ENCODE data around the gene FBXL7.

FBXL7 gene

DNA sequence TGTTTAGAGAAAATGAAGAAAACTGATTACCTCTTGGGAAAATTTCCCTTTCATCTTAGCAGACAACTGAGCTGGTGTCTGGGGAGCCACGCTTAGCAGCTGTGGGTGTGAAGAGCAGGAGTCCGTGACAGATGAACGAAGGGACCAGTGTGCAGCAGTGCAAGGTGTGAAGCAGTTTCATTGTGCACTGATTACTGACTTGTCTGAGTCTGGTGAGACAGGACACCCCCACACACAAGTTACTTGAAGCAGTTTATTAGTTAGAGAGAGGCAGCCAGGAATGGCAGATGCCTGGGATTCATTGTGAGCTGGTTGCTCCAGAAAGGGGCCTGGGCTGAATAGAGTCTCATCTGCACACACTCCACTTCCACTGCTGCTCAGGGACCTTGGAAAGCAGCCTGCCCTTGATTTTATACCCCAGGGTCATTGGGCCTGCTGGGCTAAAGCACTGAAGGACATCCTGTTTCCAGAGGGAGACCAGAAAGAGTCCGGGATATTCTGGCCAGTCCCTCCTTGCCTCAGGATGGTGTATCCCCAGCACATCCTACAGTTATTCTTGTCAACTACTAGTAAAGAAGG is 47.4 kb downstream of the FBXL7 start:
- DNase-seq, result no peak

DNA sequence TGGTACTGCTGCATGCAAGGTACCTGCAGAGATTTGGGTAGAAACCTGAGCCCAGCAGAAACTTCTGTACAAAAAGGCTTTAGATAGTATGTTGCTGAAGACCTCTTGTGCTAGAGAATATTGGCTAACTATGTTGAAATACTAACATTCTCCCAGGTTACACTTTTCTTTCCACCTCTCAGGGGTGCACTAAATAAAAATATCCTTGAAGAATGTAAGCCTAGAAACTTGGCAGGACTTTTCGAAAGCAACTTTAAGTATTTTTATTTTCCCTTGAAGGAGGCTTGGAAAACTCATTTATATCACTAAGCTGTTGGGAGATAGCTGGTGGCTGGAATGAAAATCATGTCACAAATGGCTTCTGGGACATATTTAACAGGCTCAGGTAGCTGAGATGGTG is 50.0 kb downstream of the FBXL7 start:
- no peak for DNase-seq

DNA sequence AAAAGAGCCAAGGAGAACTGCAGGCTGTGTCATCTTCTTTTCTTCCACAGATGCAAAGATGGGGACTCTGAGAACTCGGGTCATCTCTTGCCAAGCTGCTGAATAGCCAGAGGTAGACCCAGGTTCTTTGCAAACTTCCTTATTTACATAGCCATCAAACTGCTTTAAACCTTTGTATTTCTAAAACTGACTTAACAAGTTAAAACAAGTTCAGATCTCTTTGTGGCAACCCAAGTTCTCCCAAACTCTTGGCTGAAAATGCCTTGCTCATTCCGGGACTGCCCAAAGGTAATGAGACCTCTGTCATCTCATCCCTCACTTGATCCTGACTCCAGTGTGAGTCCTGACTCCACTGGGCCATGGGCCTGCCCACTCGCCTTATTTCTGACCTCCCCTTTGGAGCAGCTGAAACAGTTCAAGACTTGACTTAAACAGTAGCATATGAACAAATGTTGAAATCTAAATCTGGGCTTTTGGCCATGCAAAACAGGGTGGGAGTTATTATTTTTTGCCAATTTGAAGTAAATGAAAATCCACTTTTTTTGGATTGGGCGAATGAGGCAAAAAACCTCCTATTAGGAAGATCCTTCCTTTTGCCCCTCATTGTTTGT is 50.6 kb downstream of the FBXL7 start:
- DNase-seq, result no peak

DNA sequence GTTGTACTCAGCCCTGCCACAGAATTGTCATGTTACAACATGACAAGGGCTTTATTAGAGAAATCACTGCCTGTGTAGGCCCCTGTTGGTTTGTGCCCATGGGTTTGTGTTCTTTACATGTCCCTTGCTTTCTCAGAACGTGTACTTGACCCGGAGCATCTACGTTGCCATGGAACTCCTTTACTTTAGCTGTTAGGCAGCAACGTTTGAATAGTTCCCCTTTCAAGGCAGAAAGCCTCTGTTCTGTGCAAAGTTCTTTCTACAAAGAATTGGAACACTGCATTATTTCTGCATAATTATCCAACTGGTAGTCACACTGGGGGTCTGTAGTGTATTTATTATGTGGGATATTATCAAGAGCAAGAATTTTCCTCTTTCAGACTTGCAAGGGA is 51.1 kb downstream of the FBXL7 start:
- no peak for DNase-seq

DNA sequence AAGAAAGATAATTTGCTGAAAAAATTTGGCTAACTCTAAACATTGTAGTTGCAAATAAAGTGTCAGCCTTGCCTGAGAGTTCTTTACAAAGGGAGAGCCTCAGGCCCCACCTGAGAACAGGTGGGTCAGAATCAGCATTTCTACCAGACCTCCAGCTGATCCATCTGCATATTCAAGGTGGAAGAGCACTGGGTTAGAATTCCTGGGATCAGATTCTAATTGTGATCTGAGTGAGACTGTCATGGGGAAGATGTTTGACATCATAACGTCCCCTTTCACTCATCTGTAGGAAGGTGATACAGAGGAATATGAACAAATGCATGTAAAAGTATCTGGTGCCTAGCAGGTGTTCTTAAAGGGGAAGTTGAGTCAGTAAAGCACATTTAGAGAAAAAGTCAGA is 54.6 kb downstream of the FBXL7 start:
- DNase-seq, result no peak

- DNase-seq, result no peak
Measured at GRCh38 chr5:15555176-15555575, 55.2 kb downstream of the FBXL7 start.

- DNase-seq, result no peak
Measured at GRCh38 chr5:15558240-15558639, 58.3 kb downstream of the FBXL7 start.

DNA sequence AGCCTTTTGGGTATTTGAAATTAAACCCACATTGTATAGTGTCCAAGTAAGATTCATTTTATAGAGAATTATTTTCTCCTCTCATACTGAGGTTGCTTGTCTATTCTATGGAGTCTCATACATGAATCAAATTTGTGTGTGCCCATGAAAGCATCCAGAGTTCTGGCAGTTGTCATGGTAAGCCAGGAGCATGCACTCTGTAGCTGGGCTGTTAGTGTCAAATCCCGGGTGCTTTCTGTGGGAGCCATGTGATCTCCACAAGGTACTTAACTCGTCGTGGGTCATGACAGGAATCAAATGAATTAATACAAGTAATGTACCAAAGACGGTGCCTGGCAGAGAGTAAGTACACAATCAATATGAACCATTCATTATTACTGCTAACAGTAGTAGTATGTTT is 58.7 kb downstream of the FBXL7 start:
- DNase-seq, result no peak

DNA sequence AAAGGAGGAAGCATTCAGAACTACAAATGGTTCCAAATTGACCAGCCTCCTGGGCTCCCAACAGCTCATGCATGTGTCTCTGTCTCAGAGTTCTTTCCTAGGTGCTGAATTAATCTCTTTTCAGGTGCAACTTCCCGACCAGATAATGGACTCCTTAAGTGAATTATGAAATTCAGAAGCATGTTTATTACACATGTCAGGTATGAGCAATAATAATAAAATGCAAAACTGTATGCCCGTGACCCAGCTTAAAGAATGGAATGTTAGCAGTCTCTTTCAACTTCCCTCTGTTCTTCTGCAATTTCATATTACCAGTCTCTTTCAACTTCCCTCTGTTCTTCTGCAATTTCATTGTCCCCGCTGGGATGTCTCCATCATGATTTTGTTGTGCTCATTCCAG is 60.4 kb downstream of the FBXL7 start:
- no peak for DNase-seq

DNA sequence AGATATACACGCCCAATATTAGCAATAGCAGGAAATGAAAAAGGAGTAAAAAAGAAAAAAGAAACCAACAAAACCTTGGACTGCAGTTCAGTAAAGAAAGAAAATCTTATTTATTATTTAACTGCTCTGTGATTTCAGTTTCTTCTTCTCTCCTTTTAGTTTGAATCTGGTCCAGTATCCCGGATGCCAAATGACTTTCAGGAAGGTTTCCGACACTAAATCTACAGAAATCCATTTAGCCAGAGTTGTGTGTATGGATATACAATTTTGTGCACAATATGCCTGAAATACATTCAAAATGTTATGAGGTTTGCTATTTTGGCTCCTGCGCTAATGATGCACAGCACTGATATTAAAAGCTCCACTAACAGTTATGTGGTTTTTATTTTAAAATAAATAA is 64.5 kb downstream of the FBXL7 start:
- DNase-seq, result no peak

DNA sequence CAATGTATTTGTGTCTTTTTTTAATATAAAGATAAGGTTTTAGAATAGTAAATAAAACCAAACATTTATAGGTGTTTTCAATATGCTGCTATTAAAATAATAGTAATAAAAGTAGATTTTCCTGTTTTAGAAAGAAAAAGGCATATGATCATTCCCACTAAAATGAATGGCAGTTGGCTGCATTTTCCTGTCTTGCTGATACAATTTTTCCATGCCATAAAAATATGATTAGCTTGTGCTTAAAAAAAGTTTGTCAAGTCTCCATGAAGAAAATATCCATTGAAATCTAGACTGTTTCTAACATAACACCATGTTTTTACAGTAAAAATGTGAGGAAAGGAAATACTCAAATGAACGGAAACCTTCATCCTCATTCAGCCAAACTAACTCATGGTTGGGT is 65.0 kb downstream of the FBXL7 start:
- no peak for DNase-seq

DNA sequence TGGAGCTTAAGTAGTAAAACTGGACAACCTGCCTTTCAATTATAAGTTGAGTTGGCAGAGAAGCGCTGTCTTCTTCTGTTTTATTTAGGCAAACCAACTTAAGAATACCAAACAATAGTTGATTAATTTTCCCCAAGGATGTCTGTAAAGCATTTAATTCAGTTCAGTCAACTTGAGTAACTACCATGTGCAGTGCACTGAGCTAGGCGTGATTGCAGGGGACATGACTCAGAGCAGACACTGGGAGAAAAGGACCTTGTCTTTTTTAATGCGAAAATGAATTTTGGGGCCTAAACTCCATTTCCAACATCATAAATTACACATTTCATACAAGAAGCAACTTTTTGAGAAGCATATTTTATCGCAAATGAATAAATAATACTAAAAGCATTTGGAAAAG is 66.3 kb downstream of the FBXL7 start:
- DNase-seq, result no peak

GRCh38 chr5:15566789-15567188 is 66.8 kb downstream of the FBXL7 start:
- no peak for DNase-seq

GRCh38 chr5:15570491-15570890 is 70.5 kb downstream of the FBXL7 start:
- DNase-seq, result no peak

DNA sequence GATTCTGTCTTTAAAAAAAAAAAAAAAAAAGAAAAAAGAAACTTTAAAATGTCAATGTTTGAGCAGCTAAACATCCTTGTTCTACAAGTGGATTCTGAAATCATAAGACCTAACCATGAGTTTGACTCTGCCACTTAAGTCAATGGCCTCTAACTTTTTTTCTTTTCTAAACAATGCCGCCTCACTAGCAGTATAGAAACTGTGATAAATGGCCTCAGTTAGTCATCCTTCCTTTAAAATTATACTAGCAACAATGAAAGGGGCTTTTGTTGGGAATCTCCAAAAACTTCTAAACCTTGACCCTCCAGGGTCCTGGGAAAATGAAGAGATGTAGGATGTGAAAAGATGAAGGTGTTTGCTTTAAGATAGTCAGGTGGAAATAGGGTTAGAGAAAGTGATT is 71.1 kb downstream of the FBXL7 start:
- DNase-seq, result no peak

- DNase-seq, result no peak
Measured at GRCh38 chr5:15571618-15572017, 71.6 kb downstream of the FBXL7 start.

DNA sequence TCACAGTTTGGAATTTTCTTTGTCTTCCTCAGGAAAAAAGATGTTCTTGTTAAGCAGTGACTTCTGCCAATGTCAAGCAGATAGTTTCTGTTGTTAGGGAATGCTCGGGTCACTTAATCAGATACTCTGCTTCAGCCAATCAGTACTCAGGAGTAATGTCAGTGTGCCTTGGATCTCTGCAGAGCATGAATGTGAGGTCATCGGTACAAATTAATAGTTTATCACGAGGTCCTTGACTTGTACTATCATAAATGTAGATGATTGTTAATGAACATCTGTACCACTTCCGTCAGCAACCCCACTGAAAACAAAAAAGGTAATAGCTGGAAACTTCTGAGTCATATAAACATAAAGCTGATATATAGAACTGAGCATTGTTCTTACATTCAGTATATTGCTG is 73.6 kb downstream of the FBXL7 start:
- DNase-seq, result no peak

DNA sequence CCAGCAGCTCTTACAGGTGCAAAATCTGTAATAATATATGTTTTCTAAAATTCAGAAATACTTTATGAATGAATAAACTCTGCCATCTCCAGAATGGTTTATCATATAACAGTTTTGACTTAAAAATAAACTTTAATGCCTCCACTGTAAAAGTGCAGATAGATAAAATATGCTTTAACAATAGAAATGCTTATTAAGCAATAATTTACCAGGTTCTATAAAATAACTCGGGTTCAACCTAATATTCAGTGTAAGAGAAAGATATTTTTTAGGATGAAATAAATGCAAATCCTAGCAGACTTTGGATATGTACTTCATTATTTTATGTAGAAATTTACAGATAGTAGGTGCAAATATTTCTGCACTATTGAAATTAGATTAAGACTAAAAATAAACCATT is 74.1 kb downstream of the FBXL7 start:
- no peak for DNase-seq

- DNase-seq, result no peak
Measured at GRCh38 chr5:15574806-15575325, 74.9 kb downstream of the FBXL7 start.

- no peak for DNase-seq
Measured at GRCh38 chr5:15575666-15576065, 75.7 kb downstream of the FBXL7 start.

DNA sequence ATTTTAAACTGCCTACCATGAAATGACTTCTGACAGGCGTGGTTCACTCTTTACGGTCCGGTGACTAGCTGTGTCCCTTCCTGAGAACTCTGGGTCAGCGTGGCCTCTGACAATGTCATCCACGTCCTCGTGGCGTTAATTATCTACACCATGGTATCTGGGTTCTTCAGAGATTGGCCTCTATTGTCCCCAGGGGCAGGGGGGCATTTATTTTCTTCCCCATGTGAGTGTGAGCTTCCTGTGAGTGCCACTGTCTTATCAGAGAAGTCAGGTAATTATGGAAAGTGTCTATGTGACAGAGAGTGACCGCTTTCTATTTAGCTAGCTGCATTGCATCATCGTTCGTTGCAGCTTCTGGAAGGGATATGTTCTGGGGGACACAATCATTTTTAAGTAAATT is 77.2 kb downstream of the FBXL7 start:
- no peak for DNase-seq

DNA sequence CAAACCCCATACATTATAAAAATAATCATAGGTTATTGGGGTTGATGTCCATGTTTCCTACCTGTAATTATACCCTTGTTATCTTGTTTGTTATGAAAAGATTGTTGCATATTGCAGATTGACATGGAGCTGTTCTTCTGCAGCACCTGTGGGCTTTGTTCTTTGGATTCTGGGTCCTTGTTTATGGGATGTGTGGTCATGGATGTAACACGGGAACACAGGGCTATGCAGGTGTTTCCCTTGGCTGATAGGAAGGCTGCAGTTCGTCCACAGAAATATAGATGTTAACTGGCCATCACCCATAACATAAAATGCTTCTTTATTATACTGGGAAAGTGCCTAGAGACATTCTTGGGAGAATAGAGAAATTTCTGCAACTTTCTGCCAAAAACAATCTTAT is 77.9 kb downstream of the FBXL7 start:
- no peak for DNase-seq

GRCh38 chr5:15579193-15579990 is 79.4 kb downstream of the FBXL7 start:
- no peak for DNase-seq

GRCh38 chr5:15584528-15584927 is 84.5 kb downstream of the FBXL7 start:
- DNase-seq, result no peak

Data from NCI-H2171 (cell line).